Measurements from ENCODE around the gene ZNF804A.
A peak's percentile ranks its signal among the peaks of the same experiment; 100 is the strongest.

ZNF804A gene

GRCh38 chr2:184611361-184612085, 13.2 kb downstream of the ZNF804A start:
- no peak for DNase-seq

- no peak for DNase-seq
These were observed 22.0 kb downstream of the ZNF804A start for GRCh38 chr2:184620367-184620766.

- DNase-seq: no peak
These were observed 26.0 kb downstream of the ZNF804A start for GRCh38 chr2:184624311-184624710.

- DNase-seq: no peak
These were observed 29.7 kb downstream of the ZNF804A start for GRCh38 chr2:184628051-184628450.

GRCh38 chr2:184633726-184634125, 35.4 kb downstream of the ZNF804A start:
- DNase-seq: no peak

GRCh38 chr2:184637781-184638180, 39.5 kb downstream of the ZNF804A start:
- no peak for DNase-seq

GRCh38 chr2:184644685-184645084, 46.4 kb downstream of the ZNF804A start:
- no peak for DNase-seq

- DNase-seq: no peak
These were observed 47.8 kb downstream of the ZNF804A start for GRCh38 chr2:184646177-184646576.

- no peak for DNase-seq
These were observed 48.3 kb downstream of the ZNF804A start for GRCh38 chr2:184646593-184646992.

GRCh38 chr2:184654945-184655344, 56.6 kb downstream of the ZNF804A start:
- DNase-seq: no peak

GRCh38 chr2:184677171-184677570, 78.8 kb downstream of the ZNF804A start:
- no peak for DNase-seq

GRCh38 chr2:184679219-184680018, 81.1 kb downstream of the ZNF804A start:
- no peak for DNase-seq

GRCh38 chr2:184680825-184681224, 82.5 kb downstream of the ZNF804A start:
- DNase-seq: no peak

- DNase-seq: no peak
These were observed 83.5 kb downstream of the ZNF804A start for GRCh38 chr2:184681642-184682321.

- no peak for DNase-seq
These were observed 85.6 kb downstream of the ZNF804A start for GRCh38 chr2:184683911-184684310.

- DNase-seq: no peak
These were observed 87.9 kb downstream of the ZNF804A start for GRCh38 chr2:184685999-184686841.

- DNase-seq: no peak
These were observed 91.3 kb downstream of the ZNF804A start for GRCh38 chr2:184689638-184690037.

GRCh38 chr2:184692141-184692734, 93.9 kb downstream of the ZNF804A start:
- peak; percentile 48 for DNase-seq

- no peak for DNase-seq
These were observed 98.3 kb downstream of the ZNF804A start for GRCh38 chr2:184696644-184697043.

GRCh38 chr2:184698476-184698875, 100.1 kb downstream of the ZNF804A start:
- no peak for DNase-seq

- no peak for DNase-seq
These were observed 123.6 kb downstream of the ZNF804A start for GRCh38 chr2:184721881-184722280.

- no peak for DNase-seq
These were observed 129.5 kb downstream of the ZNF804A start for GRCh38 chr2:184727813-184728212.

All from NCI-H1105 treated with DMSO at 0.1 percent for 48 hours (cell line).